Astrocyte (in vitro differentiated cells and primary cell): Measurements from ENCODE around the gene SLC39A3. TPM values are rescaled to one million over a fixed set of nuclear protein-coding genes. Genes with fewer than 3 reads are reported as not detected.

Experiments
- DNase-seq: peaks from one replicate; pipeline ENCODE4 v3.0.0-alpha.2; 2010; ENCODE audit warnings: low read depth
- FAIRE-seq: peaks from 2 replicates; lab custom pipeline; 2011; peaks lifted over from hg19 to GRCh38; lab: Jason Lieb, UNC
- H2AFZ ChIP-seq: 2 replicates; pipeline ENCODE4 v1.6.0; 2012; ENCODE audit warnings: low read depth, low read length, inconsistent platforms
- H3K27ac ChIP-seq: 2 replicates; pipeline ENCODE4 v1.5.1; 2011; ENCODE audit warnings: low read depth, low read length, inconsistent platforms
- H3K27me3 ChIP-seq: 2 replicates; pipeline ENCODE4 v1.6.0; 2011; ENCODE audit warnings: low read length, inconsistent platforms; ENCODE audit not compliant: insufficient read depth
- H3K36me3 ChIP-seq: 2 replicates; pipeline ENCODE4 v1.5.1; 2011; ENCODE audit warnings: low read length, inconsistent platforms; ENCODE audit not compliant: insufficient read depth
- H3K4me1 ChIP-seq: 2 replicates; pipeline ENCODE4 v1.5.1; 2011; ENCODE audit warnings: low read length, inconsistent platforms; ENCODE audit not compliant: insufficient read depth
- H3K4me2 ChIP-seq: 2 replicates; pipeline ENCODE4 v1.6.0; 2012; ENCODE audit warnings: low read length, inconsistent platforms
- H3K4me3 ChIP-seq: 2 replicates; pipeline ENCODE4 v1.5.1; 2011; ENCODE audit warnings: low read depth, mild to moderate bottlenecking, low read length, inconsistent platforms; ENCODE audit not compliant: insufficient read depth
- H3K79me2 ChIP-seq: 2 replicates; pipeline ENCODE4 v1.6.0; 2012; ENCODE audit warnings: mild to moderate bottlenecking, low read length, inconsistent platforms; ENCODE audit not compliant: insufficient read depth
- H3K9ac ChIP-seq: 2 replicates; pipeline ENCODE4 v1.6.0; 2012; ENCODE audit warnings: mild to moderate bottlenecking, low read length, inconsistent platforms
- H3K9me3 ChIP-seq: 2 replicates; pipeline ENCODE4 v1.5.1; 2012; ENCODE audit warnings: low read depth, mild to moderate bottlenecking, low read length, inconsistent platforms; ENCODE audit not compliant: insufficient read depth
- H4K20me1 ChIP-seq: 2 replicates; pipeline ENCODE4 v1.6.0; 2012; ENCODE audit warnings: low read length, inconsistent platforms; ENCODE audit not compliant: insufficient read depth
- H3K27ac Mint-ChIP-seq: one replicate; pipeline ENCODE4 v1.8.0; 2021; ENCODE audit warnings: mild to moderate bottlenecking, mixed read lengths; ENCODE audit not compliant: unreplicated experiment
- H3K27me3 Mint-ChIP-seq: one replicate; pipeline ENCODE4 v1.8.0; 2021; ENCODE audit warnings: low read depth, mixed read lengths; ENCODE audit not compliant: unreplicated experiment
- H3K36me3 Mint-ChIP-seq: one replicate; pipeline ENCODE4 v1.8.0; 2021; ENCODE audit warnings: low read depth, mixed read lengths; ENCODE audit not compliant: unreplicated experiment
- H3K4me1 Mint-ChIP-seq: one replicate; pipeline ENCODE4 v1.8.0; 2021; ENCODE audit warnings: low read depth, mixed read lengths; ENCODE audit not compliant: unreplicated experiment
- H3K4me3 Mint-ChIP-seq: one replicate; pipeline ENCODE4 v1.8.0; 2021; ENCODE audit warnings: mild to moderate bottlenecking, moderate library complexity, mixed read lengths; ENCODE audit not compliant: unreplicated experiment
- H3K9me3 Mint-ChIP-seq: one replicate; pipeline ENCODE4 v1.8.0; 2021; ENCODE audit warnings: mild to moderate bottlenecking, mixed read lengths; ENCODE audit not compliant: unreplicated experiment
- EZH2 ChIP-seq: IDR thresholded peaks from 2 replicates; pipeline ENCODE4 v1.6.1; 2012; ENCODE audit warnings: mild to moderate bottlenecking, low read length, inconsistent platforms; ENCODE audit not compliant: insufficient read depth
- total RNA-seq: library from RNA; stranded (reverse); gene quantifications from 2 replicates; pipeline ENCODE4 v1.2.1, GENCODE V29; 2021
- TF ChIP-seq, protein P1 (sequence below): IDR thresholded peaks from 2 replicates; pipeline ENCODE4 v1.5.1; 2011; ENCODE audit warnings: low read depth, mild to moderate bottlenecking, inconsistent platforms, low read length, moderate library complexity; ENCODE audit not compliant: insufficient read depth

Gene SLC39A3
- total RNA-seq, 1 donor from 2014 or later, result 30.0 TPM

- no peaks in the 10 kb centered on the region for H3K36me3 ChIP-seq
- TF ChIP-seq, protein P1, sequence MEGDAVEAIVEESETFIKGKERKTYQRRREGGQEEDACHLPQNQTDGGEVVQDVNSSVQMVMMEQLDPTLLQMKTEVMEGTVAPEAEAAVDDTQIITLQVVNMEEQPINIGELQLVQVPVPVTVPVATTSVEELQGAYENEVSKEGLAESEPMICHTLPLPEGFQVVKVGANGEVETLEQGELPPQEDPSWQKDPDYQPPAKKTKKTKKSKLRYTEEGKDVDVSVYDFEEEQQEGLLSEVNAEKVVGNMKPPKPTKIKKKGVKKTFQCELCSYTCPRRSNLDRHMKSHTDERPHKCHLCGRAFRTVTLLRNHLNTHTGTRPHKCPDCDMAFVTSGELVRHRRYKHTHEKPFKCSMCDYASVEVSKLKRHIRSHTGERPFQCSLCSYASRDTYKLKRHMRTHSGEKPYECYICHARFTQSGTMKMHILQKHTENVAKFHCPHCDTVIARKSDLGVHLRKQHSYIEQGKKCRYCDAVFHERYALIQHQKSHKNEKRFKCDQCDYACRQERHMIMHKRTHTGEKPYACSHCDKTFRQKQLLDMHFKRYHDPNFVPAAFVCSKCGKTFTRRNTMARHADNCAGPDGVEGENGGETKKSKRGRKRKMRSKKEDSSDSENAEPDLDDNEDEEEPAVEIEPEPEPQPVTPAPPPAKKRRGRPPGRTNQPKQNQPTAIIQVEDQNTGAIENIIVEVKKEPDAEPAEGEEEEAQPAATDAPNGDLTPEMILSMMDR, result no peak
- no peak for TF ChIP-seq EZH2
- H3K4me2 ChIP-seq, result peak within 1 kb of the TSS; percentile 72
- H3K79me2 ChIP-seq, result no peaks in the 10 kb centered on the region
- Mint-ChIP-seq H3K9me3 (peaks cover under 1% of the 10 kb centered on the region), H3K36me3 (peaks cover under 1% of the 10 kb centered on the region), H3K27ac (no peak within 1 kb of the TSS), H3K27me3 (peaks cover 11% of the 10 kb centered on the region), H3K4me3 (peak within 1 kb of the TSS; percentile 77), H3K4me1 (no peaks in the 10 kb centered on the region)
- H4K20me1 ChIP-seq, result no peaks in the 10 kb centered on the region
- H2AFZ ChIP-seq, result no peak within 1 kb of the TSS
- H3K27ac ChIP-seq, result no peak within 1 kb of the TSS
- no peaks in the 10 kb centered on the region for H3K9me3 ChIP-seq
- FAIRE-seq, result no peak
- H3K27me3 ChIP-seq, result no peaks in the 10 kb centered on the region
- H3K9ac ChIP-seq, result no peak within 1 kb of the TSS
- H3K4me3 ChIP-seq, result no peak within 1 kb of the TSS
- no peak for DNase-seq
- peaks cover 22% of the 10 kb centered on the region for H3K4me1 ChIP-seq
Measured at GRCh38 chr19:2720777-2721569, 18.8 kb downstream of the SLC39A3 start, which contains the start of gene DIRAS1. Gene DIRAS1, minus strand, starts transcription at chr19:2721372. Its CDS starts 3,566 bp downstream, at chr19:2717806.

GRCh38 chr19:2719920-2720776 is 19.7 kb downstream of the SLC39A3 start:
- no peaks in the 10 kb centered on the region for H3K4me1 Mint-ChIP-seq

More at GRCh38 chr19:2719920-2720776, 19.7 kb downstream of the SLC39A3 start:
- Histone ChIP-seq H3K9ac (no peak overlapping the region), H3K4me1 (peaks cover 22% of the 10 kb centered on the region), H3K27me3 (no peaks in the 10 kb centered on the region), H3K27ac (no peak overlapping the region), H4K20me1 (no peaks in the 10 kb centered on the region), H3K9me3 (peaks cover 6% of the 10 kb centered on the region), H2AFZ (no peak overlapping the region), H3K36me3 (no peaks in the 10 kb centered on the region), H3K4me2 (peak overlapping the region; percentile 72), H3K4me3 (no peak overlapping the region), H3K79me2 (no peaks in the 10 kb centered on the region)
- Mint-ChIP-seq H3K27ac (no peak overlapping the region), H3K36me3 (peaks cover 6% of the 10 kb centered on the region), H3K4me3 (peak overlapping the region; percentile 73), H3K9me3 (peaks cover 8% of the 10 kb centered on the region), H3K27me3 (peaks cover 14% of the 10 kb centered on the region)
- TF ChIP-seq EZH2, result no peak
- TF ChIP-seq, protein P1, result no peak
- FAIRE-seq (no peak), DNase-seq (peak; percentile 8)
